GM15510 (cell line): ENCODE measurements around the gene UBE4B.
A peak's percentile ranks its signal among the peaks of the same experiment; 100 is the strongest.

ENCODE experiments used
- POLR2A ChIP-seq: IDR thresholded peaks from 3 replicates; pipeline ENCODE4 v1.6.1; 2011; ENCODE audit warnings: borderline replicate concordance; ENCODE audit not compliant: insufficient read length; ENCODE audit errors: extremely low read depth

UBE4B gene

DNA sequence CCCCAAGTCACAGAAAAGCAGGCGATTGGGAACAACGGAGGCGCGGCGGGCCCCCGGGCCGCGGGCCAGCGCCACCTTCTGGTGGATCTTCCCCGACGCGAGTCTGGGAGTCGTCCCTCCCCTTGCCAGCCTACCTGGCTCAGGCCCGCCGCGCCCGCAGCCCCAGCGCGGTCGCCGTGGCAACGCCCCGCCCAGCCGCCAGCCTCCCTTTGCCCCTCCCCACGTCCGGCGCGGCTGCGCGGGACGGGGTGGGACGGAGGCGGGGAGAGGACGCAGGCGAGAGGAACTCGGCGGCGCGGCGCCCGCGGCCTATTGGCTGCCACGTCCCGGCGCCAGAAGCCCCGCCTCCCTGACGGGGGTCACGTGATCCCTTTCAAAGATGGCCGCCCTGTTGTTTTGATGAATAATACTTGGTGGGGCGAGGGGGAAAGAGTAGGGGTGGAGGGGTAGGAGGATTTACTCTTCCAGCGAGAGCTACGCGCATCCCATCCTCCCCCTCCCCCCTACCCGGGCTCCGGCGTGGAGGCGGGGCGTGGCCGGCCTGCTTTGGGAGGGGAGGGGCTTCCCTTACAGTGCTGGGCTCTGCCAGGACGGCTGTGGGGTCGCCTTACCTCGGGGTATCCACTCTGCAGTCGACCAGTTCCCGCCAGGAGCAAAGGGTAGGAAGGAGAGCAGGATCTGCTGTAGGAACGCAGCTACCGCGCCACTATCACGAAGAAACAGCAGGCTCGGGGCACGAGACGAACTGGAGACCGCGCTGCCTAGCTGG, at the start of gene UBE4B:
TSS of gene UBE4B (plus strand) at position 369 of the 769 bp plus-strand sequence. CDS start 713 bp downstream, outside the sequence.
- TF ChIP-seq POLR2A: peak; percentile 59

DNA sequence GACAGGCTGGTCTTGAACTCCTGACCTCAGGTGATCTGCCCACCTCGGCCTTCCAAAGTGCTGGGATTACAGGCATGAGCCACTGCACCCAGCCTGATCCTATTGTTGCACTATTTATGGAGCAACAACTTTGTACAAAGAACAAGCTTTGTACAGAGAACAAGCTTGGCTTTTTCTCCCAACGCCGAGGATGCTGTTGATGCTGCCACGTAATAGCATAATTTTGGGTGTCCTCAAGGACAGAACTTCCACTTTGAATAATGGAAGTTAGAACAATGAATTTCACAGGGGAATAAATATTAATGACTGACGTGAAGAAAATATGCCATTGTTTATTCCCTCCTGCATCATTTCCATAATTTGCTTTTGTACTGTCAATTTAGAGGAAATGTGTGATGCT, 48.5 kb upstream of the UBE4B start:
- no peak for TF ChIP-seq POLR2A

DNA sequence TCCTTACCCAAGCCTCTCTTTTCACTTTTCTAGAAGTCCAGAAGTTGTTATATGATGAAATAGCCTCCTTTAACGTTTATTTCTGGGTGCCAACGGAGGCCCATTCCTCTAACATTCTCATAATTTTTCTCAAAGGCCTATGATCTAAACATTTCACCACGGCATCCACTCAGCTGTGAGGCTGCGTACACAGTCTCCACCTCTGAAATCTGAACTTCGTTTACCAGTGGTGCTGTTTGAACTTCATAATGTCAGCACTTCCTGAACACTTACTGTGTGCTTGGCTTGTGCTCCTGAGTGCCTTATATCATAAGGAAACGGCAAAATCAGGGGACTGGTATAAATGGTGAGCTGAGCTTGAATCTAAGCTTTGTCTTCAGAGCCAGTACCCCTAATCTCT, 47.8 kb upstream of the UBE4B start:
- no peak for TF ChIP-seq POLR2A

GRCh38 chr1:9989773-9990172, 43.0 kb upstream of the UBE4B start:
- TF ChIP-seq POLR2A: no peak

DNA sequence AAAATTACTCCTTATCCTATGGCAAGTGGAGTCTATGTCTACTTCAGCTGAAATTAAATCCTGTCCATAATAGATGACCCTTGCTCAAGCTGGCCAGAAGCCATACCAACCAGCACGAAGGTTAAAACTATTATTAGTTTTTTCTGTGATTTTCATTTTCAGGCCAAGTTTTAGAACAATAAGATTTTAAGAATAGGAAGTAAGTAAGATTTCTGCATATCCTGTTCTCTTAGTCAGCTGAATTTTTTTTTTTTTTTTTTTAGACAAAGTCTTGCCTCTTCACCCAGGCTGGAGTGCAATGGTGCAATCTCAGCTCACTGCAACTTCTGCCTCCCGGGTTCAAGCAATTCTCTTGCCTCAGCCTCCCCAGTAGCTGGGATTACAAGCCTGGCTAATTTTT, 41.8 kb upstream of the UBE4B start:
- no peak for TF ChIP-seq POLR2A

GRCh38 chr1:9992910-9993309, 39.8 kb upstream of the UBE4B start:
- TF ChIP-seq POLR2A: no peak

- no peak for TF ChIP-seq POLR2A
Observed at GRCh38 chr1:9993561-9994075, 39.1 kb upstream of the UBE4B start.

GRCh38 chr1:9996624-9997582, 35.9 kb upstream of the UBE4B start, which contains the start of gene RBP7:
TSS of gene RBP7 (plus strand) at chr1:9997228. CDS start at chr1:9997259, 31 bp downstream.
- no peak for TF ChIP-seq POLR2A

DNA sequence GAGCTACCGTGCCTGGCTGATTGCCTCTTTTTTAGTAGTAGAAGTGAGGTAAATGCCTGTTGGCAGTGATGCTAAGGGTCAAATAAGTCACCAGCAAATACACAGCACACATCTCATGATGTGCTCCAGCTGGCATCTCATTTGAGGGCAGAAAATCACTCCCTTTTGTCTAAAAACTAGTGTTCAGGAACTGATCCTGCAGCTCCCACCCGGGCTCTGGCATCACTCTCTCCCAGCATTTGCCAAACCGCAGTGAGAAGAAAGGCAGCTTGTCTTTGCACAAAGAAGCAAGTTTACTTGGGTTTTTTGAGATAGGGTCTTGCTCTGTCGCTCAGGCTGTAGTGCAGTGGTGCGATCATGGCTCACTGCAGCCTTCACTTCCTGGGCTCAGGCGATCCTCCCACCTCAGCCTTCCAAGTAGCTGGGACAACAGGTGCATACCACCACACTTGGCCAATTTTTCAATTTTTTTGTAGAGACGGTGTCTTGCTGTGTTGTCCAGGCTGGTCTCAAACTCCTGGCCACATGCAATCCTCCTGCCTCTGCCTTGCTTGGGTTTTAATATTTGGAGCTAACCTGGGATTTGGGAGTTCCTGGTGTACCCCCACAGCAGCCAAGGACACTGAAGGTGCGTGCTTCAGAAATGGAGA, 31.6 kb upstream of the UBE4B start:
- no peak for TF ChIP-seq POLR2A

GRCh38 chr1:10007169-10007568, 25.6 kb upstream of the UBE4B start:
- TF ChIP-seq POLR2A: no peak

GRCh38 chr1:10014016-10014415, 18.7 kb upstream of the UBE4B start:
- TF ChIP-seq POLR2A: no peak

GRCh38 chr1:10019561-10019960, 13.2 kb upstream of the UBE4B start:
- TF ChIP-seq POLR2A: no peak

DNA sequence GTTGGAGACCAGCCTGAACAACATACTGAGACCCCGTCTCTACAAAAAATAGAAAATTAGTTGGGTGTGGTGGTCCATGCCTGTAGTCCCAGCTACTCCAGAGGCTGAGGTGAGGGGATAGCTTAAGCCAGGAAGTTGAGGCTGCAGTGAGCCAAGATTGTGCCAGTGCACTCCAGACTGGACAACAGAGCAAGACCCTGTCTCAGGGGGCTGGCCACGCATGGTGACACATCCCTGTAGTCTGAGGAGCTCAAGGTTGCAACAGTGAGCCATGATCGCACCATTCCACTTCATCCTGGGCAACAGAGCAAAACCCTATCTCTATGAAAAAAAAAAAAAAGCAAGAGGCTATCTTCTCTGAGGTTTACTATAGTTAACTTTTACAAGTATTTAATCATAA, 12.7 kb upstream of the UBE4B start:
- no peak for TF ChIP-seq POLR2A

DNA sequence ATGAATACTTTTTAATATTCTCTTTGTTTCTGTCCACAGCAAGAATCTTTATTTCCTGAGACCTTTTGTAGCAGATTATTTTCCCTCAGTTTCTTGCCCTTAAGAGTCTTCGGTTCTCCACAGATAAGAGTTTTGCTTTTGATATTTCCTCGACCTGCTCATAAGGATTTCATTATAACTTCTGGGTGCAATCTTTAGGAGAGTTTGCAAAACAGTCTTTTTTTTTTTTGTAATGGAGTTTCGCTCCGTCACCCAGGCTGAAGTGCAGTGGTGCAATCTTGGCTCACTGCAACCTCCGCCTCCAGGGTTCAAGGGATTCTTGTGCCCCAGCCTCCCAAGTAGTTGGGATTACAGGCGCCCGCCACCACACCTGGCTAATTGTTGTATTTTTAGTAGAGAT, 10.1 kb upstream of the UBE4B start:
- TF ChIP-seq POLR2A: no peak

GRCh38 chr1:10025354-10025753, 7.4 kb upstream of the UBE4B start:
- TF ChIP-seq POLR2A: no peak
